IMR-90 (cell line): Measurements from ENCODE around the gene CYS1.

Source experiments
- CEBPB ChIP-seq: IDR thresholded peaks from 2 replicates; pipeline ENCODE4 v1.6.1; 2012; ENCODE audit warnings: low read depth, low read length, improper control_type of control experiment
- MAFK ChIP-seq: IDR thresholded peaks from 2 replicates; pipeline ENCODE4 v1.6.1; 2012; ENCODE audit warnings: low read depth, low read length, improper control_type of control experiment
- MXI1 ChIP-seq: IDR thresholded peaks from 2 replicates; pipeline ENCODE4 v1.6.1; 2012; ENCODE audit warnings: low read depth, mild to moderate bottlenecking, low read length, moderate library complexity, borderline replicate concordance
- POLR2A ChIP-seq: IDR thresholded peaks from 2 replicates; pipeline ENCODE4 v1.6.1; 2012; ENCODE audit warnings: mild to moderate bottlenecking, low read depth, low read length
- RAD21 ChIP-seq: IDR thresholded peaks from 2 replicates; pipeline ENCODE4 v1.6.1; 2012; ENCODE audit warnings: low read length, improper control_type of control experiment
- RCOR1 ChIP-seq: IDR thresholded peaks from 2 replicates; pipeline ENCODE4 v1.6.1; 2012; ENCODE audit warnings: mild to moderate bottlenecking, low read length, improper control_type of control experiment; ENCODE audit not compliant: insufficient replicate concordance
- TF ChIP-seq, protein P1 (sequence below): conservative IDR thresholded peaks from 2 replicates; pipeline ENCODE4 v1.5.1; 2012; ENCODE audit warnings: mild to moderate bottlenecking, low read depth, low read length, improper control_type of control experiment
- TF ChIP-seq, protein P2 (sequence below): fragments of 150-350 bp; IDR thresholded peaks from 2 replicates; pipeline ENCODE4 v1.6.1; 2016; ENCODE audit warnings: low read depth, mild to moderate bottlenecking, low read length, moderate library complexity, borderline replicate concordance

DNA sequence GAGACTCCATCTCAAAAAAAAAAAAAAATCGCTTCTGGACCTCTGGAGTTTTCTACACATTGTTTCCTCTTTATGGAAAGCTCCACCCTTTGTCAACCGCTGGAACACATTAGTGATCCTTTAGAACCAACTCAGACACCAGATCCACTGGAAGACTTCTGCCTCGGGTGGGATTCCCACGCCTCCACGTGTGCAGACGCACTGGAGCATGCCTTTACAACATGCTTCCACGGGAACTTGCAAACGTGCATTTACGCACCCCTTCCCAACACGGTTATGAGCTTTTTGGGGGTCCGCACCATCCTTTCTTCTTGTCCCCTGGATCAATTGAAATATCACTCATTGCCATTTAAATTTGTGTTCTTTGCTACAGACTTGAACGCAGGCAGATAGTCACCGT lies 5.1 kb downstream of the CYS1 start:
- TF ChIP-seq MXI1, result no peak
- no peak for TF ChIP-seq MAFK
- TF ChIP-seq, protein P1, sequence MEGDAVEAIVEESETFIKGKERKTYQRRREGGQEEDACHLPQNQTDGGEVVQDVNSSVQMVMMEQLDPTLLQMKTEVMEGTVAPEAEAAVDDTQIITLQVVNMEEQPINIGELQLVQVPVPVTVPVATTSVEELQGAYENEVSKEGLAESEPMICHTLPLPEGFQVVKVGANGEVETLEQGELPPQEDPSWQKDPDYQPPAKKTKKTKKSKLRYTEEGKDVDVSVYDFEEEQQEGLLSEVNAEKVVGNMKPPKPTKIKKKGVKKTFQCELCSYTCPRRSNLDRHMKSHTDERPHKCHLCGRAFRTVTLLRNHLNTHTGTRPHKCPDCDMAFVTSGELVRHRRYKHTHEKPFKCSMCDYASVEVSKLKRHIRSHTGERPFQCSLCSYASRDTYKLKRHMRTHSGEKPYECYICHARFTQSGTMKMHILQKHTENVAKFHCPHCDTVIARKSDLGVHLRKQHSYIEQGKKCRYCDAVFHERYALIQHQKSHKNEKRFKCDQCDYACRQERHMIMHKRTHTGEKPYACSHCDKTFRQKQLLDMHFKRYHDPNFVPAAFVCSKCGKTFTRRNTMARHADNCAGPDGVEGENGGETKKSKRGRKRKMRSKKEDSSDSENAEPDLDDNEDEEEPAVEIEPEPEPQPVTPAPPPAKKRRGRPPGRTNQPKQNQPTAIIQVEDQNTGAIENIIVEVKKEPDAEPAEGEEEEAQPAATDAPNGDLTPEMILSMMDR, result no peak
- no peak for TF ChIP-seq RCOR1
- TF ChIP-seq POLR2A, result no peak
- TF ChIP-seq, protein P2, sequence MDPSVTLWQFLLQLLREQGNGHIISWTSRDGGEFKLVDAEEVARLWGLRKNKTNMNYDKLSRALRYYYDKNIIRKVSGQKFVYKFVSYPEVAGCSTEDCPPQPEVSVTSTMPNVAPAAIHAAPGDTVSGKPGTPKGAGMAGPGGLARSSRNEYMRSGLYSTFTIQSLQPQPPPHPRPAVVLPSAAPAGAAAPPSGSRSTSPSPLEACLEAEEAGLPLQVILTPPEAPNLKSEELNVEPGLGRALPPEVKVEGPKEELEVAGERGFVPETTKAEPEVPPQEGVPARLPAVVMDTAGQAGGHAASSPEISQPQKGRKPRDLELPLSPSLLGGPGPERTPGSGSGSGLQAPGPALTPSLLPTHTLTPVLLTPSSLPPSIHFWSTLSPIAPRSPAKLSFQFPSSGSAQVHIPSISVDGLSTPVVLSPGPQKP, result no peak
- TF ChIP-seq CEBPB, result no peak
- TF ChIP-seq RAD21, result no peak
